Measurements from ENCODE around the gene BDKRB2. TPM values are rescaled to one million over a fixed set of nuclear protein-coding genes. Genes with fewer than 3 reads are reported as not detected.
A peak's percentile ranks its signal among the peaks of the same experiment; 100 is the strongest.

Gene BDKRB2
- total and polyA plus RNA-seq, 2 experiments from 2014 or later: 4.4 to 5.9 TPM

- Histone ChIP-seq H3K27ac (peak overlapping the region; percentile 90), H3K4me3 (no peak overlapping the region), H3K79me2 (peaks cover 12% of the 10 kb centered on the region), H3K36me3 (replicated peaks; ENCODE audit: insufficient read depth, low read depth) (no peaks in the 10 kb centered on the region), H3K9me3 (ENCODE audit: low read depth) (no peaks in the 10 kb centered on the region), H3K9me2 (replicated peaks; ENCODE audit: insufficient read depth) (no peaks in the 10 kb centered on the region), H2AFZ (no peak overlapping the region), H3K4me1 (ENCODE audit: insufficient read depth) (peaks cover 13% of the 10 kb centered on the region), H3K4me2 (peak overlapping the region; percentile 64), H4K20me1 (ENCODE audit: insufficient read depth, poor library complexity, severe bottlenecking) (no peaks in the 10 kb centered on the region), H3K27me3 (no peaks in the 10 kb centered on the region)
- no peak for DNase-seq (ENCODE audit: low spot score)
- WGBS (ENCODE audit: low lambda C conversion rate, missing lambda C conversion rate): 83% methylated on average over 4 of the region's 4 CpGs
- no peak for TF ChIP-seq EZH2phosphoT487 (IDR thresholded peaks at IDR 0.05; ENCODE audit: low read depth, severe bottlenecking, unreplicated experiment)
- peak; percentile 2 for TF ChIP-seq CTCF (IDR thresholded peaks at IDR 0.05; ENCODE audit: poor library complexity)
Observed at GRCh38 chr14:96256407-96256806, 51.8 kb downstream of the BDKRB2 start.

- peak overlapping the region; percentile 90 for H3K27ac ChIP-seq
- TF ChIP-seq CTCF (IDR thresholded peaks at IDR 0.05; ENCODE audit: poor library complexity) (no peak), EZH2phosphoT487 (IDR thresholded peaks at IDR 0.05; ENCODE audit: low read depth, severe bottlenecking, unreplicated experiment) (no peak), EZH2 (IDR thresholded peaks at IDR 0.05; ENCODE audit: borderline replicate concordance) (no peak)
- no peaks in the 10 kb centered on the region for H3K36me3 ChIP-seq (replicated peaks; ENCODE audit: insufficient read depth, low read depth)
- no peaks in the 10 kb centered on the region for H4K20me1 ChIP-seq (ENCODE audit: insufficient read depth, poor library complexity, severe bottlenecking)
- H3K4me1 ChIP-seq (ENCODE audit: insufficient read depth): peaks cover 13% of the 10 kb centered on the region
- H3K9me3 ChIP-seq (ENCODE audit: low read depth): no peaks in the 10 kb centered on the region
- H3K9me2 ChIP-seq (replicated peaks; ENCODE audit: insufficient read depth): no peaks in the 10 kb centered on the region
- H3K79me2 ChIP-seq: peaks cover 12% of the 10 kb centered on the region
- no peaks in the 10 kb centered on the region for H3K27me3 ChIP-seq
- no peak overlapping the region for H3K4me3 ChIP-seq
- no peak overlapping the region for H2AFZ ChIP-seq
- no peak for DNase-seq (ENCODE audit: low spot score)
- WGBS (ENCODE audit: low lambda C conversion rate, missing lambda C conversion rate): 85% methylated on average over 8 of the region's 8 CpGs
- peak overlapping the region; percentile 64 for H3K4me2 ChIP-seq
Observed at GRCh38 chr14:96257056-96257455, 52.4 kb downstream of the BDKRB2 start.

GRCh38 chr14:96257900-96258299, 53.3 kb downstream of the BDKRB2 start:
- DNase-seq (ENCODE audit: low spot score): no peak
- no peak overlapping the region for H2AFZ ChIP-seq
- peaks cover 8% of the 10 kb centered on the region for H3K4me1 ChIP-seq (ENCODE audit: insufficient read depth)
- no peak for TF ChIP-seq EZH2phosphoT487 (IDR thresholded peaks at IDR 0.05; ENCODE audit: low read depth, severe bottlenecking, unreplicated experiment)
- no peak for TF ChIP-seq EZH2 (IDR thresholded peaks at IDR 0.05; ENCODE audit: borderline replicate concordance)
- TF ChIP-seq CTCF (IDR thresholded peaks at IDR 0.05; ENCODE audit: poor library complexity): no peak
- H3K9me3 ChIP-seq (ENCODE audit: low read depth): no peaks in the 10 kb centered on the region
- H3K9me2 ChIP-seq (replicated peaks; ENCODE audit: insufficient read depth): no peaks in the 10 kb centered on the region
- H3K27ac ChIP-seq: no peak overlapping the region
- no peak overlapping the region for H3K4me3 ChIP-seq
- H3K4me2 ChIP-seq: no peak overlapping the region
- H3K27me3 ChIP-seq: no peaks in the 10 kb centered on the region
- H3K36me3 ChIP-seq (replicated peaks; ENCODE audit: insufficient read depth, low read depth): no peaks in the 10 kb centered on the region
- peaks cover 12% of the 10 kb centered on the region for H3K79me2 ChIP-seq
- no peaks in the 10 kb centered on the region for H4K20me1 ChIP-seq (ENCODE audit: insufficient read depth, poor library complexity, severe bottlenecking)

- no peak for DNase-seq (ENCODE audit: low spot score)
- Histone ChIP-seq H4K20me1 (ENCODE audit: insufficient read depth, poor library complexity, severe bottlenecking) (no peaks in the 10 kb centered on the region), H3K79me2 (peaks cover 12% of the 10 kb centered on the region), H3K4me2 (no peak overlapping the region), H3K9me3 (ENCODE audit: low read depth) (no peaks in the 10 kb centered on the region), H3K27ac (no peak overlapping the region), H3K4me1 (ENCODE audit: insufficient read depth) (no peaks in the 10 kb centered on the region), H3K4me3 (no peak overlapping the region), H3K27me3 (no peaks in the 10 kb centered on the region), H2AFZ (no peak overlapping the region), H3K36me3 (replicated peaks; ENCODE audit: insufficient read depth, low read depth) (no peaks in the 10 kb centered on the region), H3K9me2 (replicated peaks; ENCODE audit: insufficient read depth) (no peaks in the 10 kb centered on the region)
- WGBS (ENCODE audit: low lambda C conversion rate, missing lambda C conversion rate): 68% methylated on average over 2 of the region's 2 CpGs
- TF ChIP-seq EZH2phosphoT487 (IDR thresholded peaks at IDR 0.05; ENCODE audit: low read depth, severe bottlenecking, unreplicated experiment) (no peak), EZH2 (IDR thresholded peaks at IDR 0.05; ENCODE audit: borderline replicate concordance) (no peak), CTCF (IDR thresholded peaks at IDR 0.05; ENCODE audit: poor library complexity) (no peak)
Observed at GRCh38 chr14:96260341-96260821, 55.7 kb downstream of the BDKRB2 start.
